Neural crest cell (in vitro differentiated cells): Measurements from ENCODE around the gene AFAP1L2. TPM values are rescaled to one million over a fixed set of nuclear protein-coding genes. Genes with fewer than 3 reads are reported as not detected.

Experiments
- DNase-seq: peaks from one replicate; pipeline ENCODE4 v3.0.0; 2021; ENCODE audit warnings: low read depth, mixed read lengths, low spot score
- H3K27ac Mint-ChIP-seq: one replicate; pipeline ENCODE4 v1.8.0; 2021; ENCODE audit warnings: mild to moderate bottlenecking, mixed read lengths; ENCODE audit not compliant: unreplicated experiment
- H3K27me3 Mint-ChIP-seq: 2 replicates; pipeline ENCODE4 v1.8.0; 2021; ENCODE audit warnings: low read depth, mild to moderate bottlenecking, mixed read lengths
- H3K36me3 Mint-ChIP-seq: 2 replicates; pipeline ENCODE4 v1.8.0; 2021; ENCODE audit warnings: low read depth, mild to moderate bottlenecking, mixed read lengths
- H3K4me1 Mint-ChIP-seq: 2 replicates; pipeline ENCODE4 v1.8.0; 2021; ENCODE audit warnings: mixed read lengths
- H3K4me3 Mint-ChIP-seq: one replicate; pipeline ENCODE4 v1.8.0; 2021; ENCODE audit warnings: mild to moderate bottlenecking, mixed read lengths
- H3K9me3 Mint-ChIP-seq: 2 replicates; pipeline ENCODE4 v1.8.0; 2021; ENCODE audit warnings: mixed read lengths
- CTCF ChIP-seq: fragments of 200-600 bp; sonication (generic); conservative IDR thresholded peaks from 2 replicates; pipeline ENCODE4 v1.5.0; 2021; ENCODE audit warnings: antibody characterized with exemption, mild to moderate bottlenecking
- total RNA-seq: library from RNA; stranded (reverse); gene quantifications from 2 replicates; pipeline ENCODE4 v1.2.1, GENCODE V29; 2021

The AFAP1L2 gene
- total RNA-seq, 1 donor from 2014 or later = 72.1 TPM

GRCh38 chr10:114258274-114258840, 145.9 kb downstream of the AFAP1L2 start:
- no peak overlapping the region for H3K4me3 Mint-ChIP-seq
- DNase-seq = no peak
- peaks cover 3% of the 10 kb centered on the region for H3K27me3 Mint-ChIP-seq
- no peaks in the 10 kb centered on the region for H3K36me3 Mint-ChIP-seq
- H3K27ac Mint-ChIP-seq = no peak overlapping the region
- TF ChIP-seq CTCF = no peak
- peaks cover 9% of the 10 kb centered on the region for H3K4me1 Mint-ChIP-seq
- H3K9me3 Mint-ChIP-seq = peaks cover 2% of the 10 kb centered on the region

GRCh38 chr10:114257498-114257897, 146.8 kb downstream of the AFAP1L2 start:
- Mint-ChIP-seq H3K27ac (no peak overlapping the region), H3K9me3 (peaks cover 5% of the 10 kb centered on the region), H3K4me3 (no peak overlapping the region), H3K4me1 (peaks cover 9% of the 10 kb centered on the region), H3K27me3 (peaks cover 3% of the 10 kb centered on the region), H3K36me3 (no peaks in the 10 kb centered on the region)
- no peak for DNase-seq
- TF ChIP-seq CTCF = no peak

DNA sequence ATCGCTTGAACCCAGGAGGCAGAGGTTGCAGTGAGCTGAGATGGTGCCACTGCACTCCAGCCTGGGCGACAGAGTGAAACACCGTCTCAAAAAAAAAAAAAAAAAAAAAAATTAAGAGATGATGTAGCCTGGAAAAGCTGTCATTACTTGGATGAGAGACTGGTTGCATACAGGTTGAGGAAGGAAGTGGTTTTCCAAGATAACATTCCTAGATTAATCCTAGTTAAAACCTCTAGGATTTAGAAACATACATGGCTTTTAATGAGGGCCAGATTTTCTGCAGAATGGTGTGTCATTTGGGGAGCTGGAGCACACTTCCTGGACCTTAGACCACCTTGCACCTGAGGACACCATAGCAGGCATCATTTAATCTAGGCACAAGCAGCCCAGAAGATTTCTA, 147.5 kb downstream of the AFAP1L2 start:
- H3K4me1 Mint-ChIP-seq = peaks cover 9% of the 10 kb centered on the region
- no peak for DNase-seq
- no peak overlapping the region for H3K27ac Mint-ChIP-seq
- TF ChIP-seq CTCF = no peak
- H3K9me3 Mint-ChIP-seq = peaks cover 5% of the 10 kb centered on the region
- no peak overlapping the region for H3K4me3 Mint-ChIP-seq
- H3K36me3 Mint-ChIP-seq = no peaks in the 10 kb centered on the region
- peaks cover 3% of the 10 kb centered on the region for H3K27me3 Mint-ChIP-seq

GRCh38 chr10:114256008-114256765, 148.1 kb downstream of the AFAP1L2 start:
- Mint-ChIP-seq H3K36me3 (no peaks in the 10 kb centered on the region), H3K27ac (no peak overlapping the region), H3K4me3 (no peak overlapping the region), H3K4me1 (peaks cover 9% of the 10 kb centered on the region), H3K27me3 (peaks cover 3% of the 10 kb centered on the region), H3K9me3 (peaks cover 5% of the 10 kb centered on the region)
- TF ChIP-seq CTCF = no peak
- no peak for DNase-seq

- Mint-ChIP-seq H3K9me3 (peaks cover 5% of the 10 kb centered on the region), H3K4me3 (no peak overlapping the region), H3K27me3 (peaks cover 3% of the 10 kb centered on the region), H3K27ac (no peak overlapping the region), H3K36me3 (no peaks in the 10 kb centered on the region), H3K4me1 (peaks cover 9% of the 10 kb centered on the region)
- no peak for TF ChIP-seq CTCF
- no peak for DNase-seq
These were observed 149.1 kb downstream of the AFAP1L2 start for GRCh38 chr10:114255227-114255626.
